Fibroblast of skin of right quadriceps (primary cell): ENCODE measurements around the gene TRIM68.

Experiments used
- DNase-seq: peaks from one replicate; pipeline ENCODE4 v3.0.0-alpha.2; 2013

TRIM68 gene

GRCh38 chr11:4607781-4608666 is at the start of gene TRIM68:
Gene TRIM68, minus strand, starts transcription at chr11:4608231. Its CDS starts 2,727 bp downstream, at chr11:4605504.
- DNase-seq = peak; percentile 96

GRCh38 chr11:4654635-4655369 is 46.8 kb upstream of the TRIM68 start:
- DNase-seq = no peak

- no peak for DNase-seq
Observed at GRCh38 chr11:4647766-4648165, 39.7 kb upstream of the TRIM68 start.

- no peak for DNase-seq
Observed at GRCh38 chr11:4645974-4646373, 37.9 kb upstream of the TRIM68 start.

GRCh38 chr11:4644233-4644632 is 36.2 kb upstream of the TRIM68 start:
- no peak for DNase-seq

GRCh38 chr11:4643682-4644081 is 35.7 kb upstream of the TRIM68 start, which contains the start of gene OR51E1:
Gene OR51E1, plus strand, starts transcription at chr11:4643982. Its CDS starts 8,545 bp downstream, at chr11:4652527.
- no peak for DNase-seq

GRCh38 chr11:4643076-4643475 is 35.0 kb upstream of the TRIM68 start:
- no peak for DNase-seq

- DNase-seq = no peak
Observed at GRCh38 chr11:4642043-4642442, 34.0 kb upstream of the TRIM68 start.

GRCh38 chr11:4641501-4641900 is 33.5 kb upstream of the TRIM68 start:
- DNase-seq = no peak

- DNase-seq = no peak
Observed at GRCh38 chr11:4639931-4640330, 31.9 kb upstream of the TRIM68 start.

GRCh38 chr11:4637662-4638047 is 29.6 kb upstream of the TRIM68 start:
- no peak for DNase-seq

GRCh38 chr11:4636962-4637661 is 29.1 kb upstream of the TRIM68 start, which contains the start of gene OR51D1:
Gene OR51D1, plus strand, starts transcription at chr11:4637477. Its CDS starts 2,314 bp downstream, at chr11:4639791.
- DNase-seq = peak; percentile 56

GRCh38 chr11:4636136-4636535 is 28.1 kb upstream of the TRIM68 start:
- no peak for DNase-seq

GRCh38 chr11:4626207-4627099 is 18.4 kb upstream of the TRIM68 start:
- DNase-seq = peak; percentile 59

- DNase-seq = no peak
Observed at GRCh38 chr11:4619514-4619913, 11.5 kb upstream of the TRIM68 start.

GRCh38 chr11:4615856-4616444 is 7.9 kb upstream of the TRIM68 start:
- DNase-seq = no peak

- DNase-seq = no peak
Observed at GRCh38 chr11:4611986-4612385, 4.0 kb upstream of the TRIM68 start.

- DNase-seq = no peak
Observed at GRCh38 chr11:4610258-4610935, 2.4 kb upstream of the TRIM68 start.

GRCh38 chr11:4607096-4607495 is 935 bp downstream of the TRIM68 start:
- DNase-seq = no peak

- peak; percentile 3 for DNase-seq
Observed at GRCh38 chr11:4606231-4607015, 1.6 kb downstream of the TRIM68 start.
